ENCODE measurements around the gene TAPBPL. TPM values are rescaled to one million over a fixed set of nuclear protein-coding genes. Genes with fewer than 3 reads are reported as not detected.

Gene TAPBPL
- polyA plus RNA-seq, 1 donor (not counting 4 experiments of a cell fraction or from before 2014, with no cell fraction given), result 4.8 TPM

DNA sequence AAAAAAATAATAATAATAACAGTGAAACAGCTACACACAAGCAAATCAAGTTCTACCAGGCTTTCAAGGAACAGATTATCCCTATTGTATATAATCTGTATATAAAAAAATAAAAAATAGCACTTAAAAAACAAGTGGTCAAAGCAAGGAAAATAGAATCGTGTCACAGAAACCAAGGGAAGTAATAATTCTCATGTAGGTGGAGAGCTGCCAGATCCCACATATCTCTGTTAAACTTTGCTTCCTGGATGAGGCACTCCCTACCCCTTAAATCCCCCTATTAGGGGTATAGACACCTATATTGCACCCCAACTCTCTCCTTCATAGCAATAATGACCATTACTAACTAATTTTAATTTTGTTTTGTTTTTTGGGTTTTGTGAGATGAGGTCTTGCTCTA lies 11.5 kb upstream of the TAPBPL start:
- Histone ChIP-seq H3K79me2 (ENCODE audit: control insufficient read depth, insufficient read depth, low read length) (no peaks in the 10 kb centered on the region), H3K9ac (ENCODE audit: control insufficient read depth, extremely low read depth, insufficient read depth, low read length) (no peak overlapping the region), H2AFZ (ENCODE audit: control insufficient read depth, low read length) (no peak overlapping the region), H4K20me1 (ENCODE audit: control insufficient read depth, extremely low read depth, insufficient read depth, low read length) (no peaks in the 10 kb centered on the region), H3K4me3 (ENCODE audit: control insufficient read depth in 2 of 3, extremely low read depth in 1 of 3, insufficient read depth in 2 of 3, low read depth in 1 of 3, low read length in 3 of 3) (no peak overlapping the region), H3K9me1 (ENCODE audit: control insufficient read depth, extremely low read depth, insufficient read depth, low read length) (no peaks in the 10 kb centered on the region), H3K27ac (ENCODE audit: control insufficient read depth, insufficient read depth, low read length) (no peak overlapping the region), H3K36me3 (ENCODE audit: control insufficient read depth in 2 of 2, extremely low read depth in 1 of 2, insufficient read depth in 2 of 2, low read length in 2 of 2) (no peaks in the 10 kb centered on the region), H3K4me2 (ENCODE audit: control insufficient read depth, extremely low read depth, insufficient read depth, low read depth, low read length) (no peak overlapping the region), H3K4me1 (ENCODE audit: control insufficient read depth, extremely low read depth, insufficient read depth, low read length) (no peaks in the 10 kb centered on the region), H3K27me3 (ENCODE audit: control insufficient read depth, extremely low read depth, insufficient read depth, low read length) (no peaks in the 10 kb centered on the region), H3K9me3 (ENCODE audit: control insufficient read depth, low read depth, low read length) (no peaks in the 10 kb centered on the region)
- DNase-seq (ENCODE audit: low read depth, low spot score) (no peak), FAIRE-seq (no peak)
- no peak for TF ChIP-seq EZH2 (IDR thresholded peaks at IDR 0.05; ENCODE audit: low read length)
- dilution Hi-C loops (cut with MboI; ENCODE audit: extremely low pct_ligation_motif_present, low sequenced_read_pairs), result no loop called here

DNA sequence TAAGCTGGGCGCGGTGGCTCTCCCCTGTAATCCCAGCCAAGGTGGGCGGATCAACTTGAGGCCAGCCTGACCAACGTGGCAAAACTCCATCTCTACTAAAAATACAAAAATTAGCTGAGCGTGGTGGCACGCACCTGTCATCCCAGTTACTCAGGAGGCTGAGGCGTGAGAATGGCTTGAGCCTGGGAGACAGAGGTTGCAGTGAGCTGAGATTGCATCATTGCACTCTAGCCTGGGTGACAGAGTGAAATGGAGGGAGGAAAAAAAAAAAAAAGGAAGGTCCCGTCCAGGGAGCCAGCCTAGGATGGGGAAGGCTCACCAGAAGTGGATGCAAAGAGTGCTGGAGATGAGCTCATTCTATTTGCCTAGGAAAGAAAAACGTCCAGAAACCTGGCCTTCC lies 9.0 kb upstream of the TAPBPL start:
- DNase-seq (ENCODE audit: low read depth, low spot score) (no peak), FAIRE-seq (no peak)
- dilution Hi-C loops (cut with MboI; ENCODE audit: extremely low pct_ligation_motif_present, low sequenced_read_pairs), result no loop called here

More for the DNA sequence above, 9.0 kb upstream of the TAPBPL start:
- H3K79me2 ChIP-seq (ENCODE audit: control insufficient read depth, insufficient read depth, low read length), result no peaks in the 10 kb centered on the region
- no peaks in the 10 kb centered on the region for H3K36me3 ChIP-seq (ENCODE audit: control insufficient read depth in 2 of 2, extremely low read depth in 1 of 2, insufficient read depth in 2 of 2, low read length in 2 of 2)
- no peak for TF ChIP-seq EZH2 (IDR thresholded peaks at IDR 0.05; ENCODE audit: low read length)
- TF ChIP-seq, protein P1, sequence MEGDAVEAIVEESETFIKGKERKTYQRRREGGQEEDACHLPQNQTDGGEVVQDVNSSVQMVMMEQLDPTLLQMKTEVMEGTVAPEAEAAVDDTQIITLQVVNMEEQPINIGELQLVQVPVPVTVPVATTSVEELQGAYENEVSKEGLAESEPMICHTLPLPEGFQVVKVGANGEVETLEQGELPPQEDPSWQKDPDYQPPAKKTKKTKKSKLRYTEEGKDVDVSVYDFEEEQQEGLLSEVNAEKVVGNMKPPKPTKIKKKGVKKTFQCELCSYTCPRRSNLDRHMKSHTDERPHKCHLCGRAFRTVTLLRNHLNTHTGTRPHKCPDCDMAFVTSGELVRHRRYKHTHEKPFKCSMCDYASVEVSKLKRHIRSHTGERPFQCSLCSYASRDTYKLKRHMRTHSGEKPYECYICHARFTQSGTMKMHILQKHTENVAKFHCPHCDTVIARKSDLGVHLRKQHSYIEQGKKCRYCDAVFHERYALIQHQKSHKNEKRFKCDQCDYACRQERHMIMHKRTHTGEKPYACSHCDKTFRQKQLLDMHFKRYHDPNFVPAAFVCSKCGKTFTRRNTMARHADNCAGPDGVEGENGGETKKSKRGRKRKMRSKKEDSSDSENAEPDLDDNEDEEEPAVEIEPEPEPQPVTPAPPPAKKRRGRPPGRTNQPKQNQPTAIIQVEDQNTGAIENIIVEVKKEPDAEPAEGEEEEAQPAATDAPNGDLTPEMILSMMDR (optimal IDR thresholded peaks at IDR 0.05 in 1 of 3, IDR thresholded peaks at IDR 0.05 in 1 of 3, conservative IDR thresholded peaks at IDR 0.05 in 1 of 3; ENCODE audit: extremely low read depth in 1 of 3, insufficient read depth in 2 of 3, low read length in 3 of 3), result no peak
- no peak overlapping the region for H3K27ac ChIP-seq (ENCODE audit: control insufficient read depth, insufficient read depth, low read length)
- no peaks in the 10 kb centered on the region for H3K27me3 ChIP-seq (ENCODE audit: control insufficient read depth, extremely low read depth, insufficient read depth, low read length)
- no peak overlapping the region for H2AFZ ChIP-seq (ENCODE audit: control insufficient read depth, low read length)
- H4K20me1 ChIP-seq (ENCODE audit: control insufficient read depth, extremely low read depth, insufficient read depth, low read length), result no peaks in the 10 kb centered on the region
- H3K4me3 ChIP-seq (ENCODE audit: control insufficient read depth in 2 of 3, extremely low read depth in 1 of 3, insufficient read depth in 2 of 3, low read depth in 1 of 3, low read length in 3 of 3), result no peak overlapping the region
- H3K9ac ChIP-seq (ENCODE audit: control insufficient read depth, extremely low read depth, insufficient read depth, low read length), result no peak overlapping the region
- H3K9me3 ChIP-seq (ENCODE audit: control insufficient read depth, low read depth, low read length), result no peaks in the 10 kb centered on the region
- H3K4me2 ChIP-seq (ENCODE audit: control insufficient read depth, extremely low read depth, insufficient read depth, low read depth, low read length), result no peak overlapping the region
- no peaks in the 10 kb centered on the region for H3K9me1 ChIP-seq (ENCODE audit: control insufficient read depth, extremely low read depth, insufficient read depth, low read length)
- H3K4me1 ChIP-seq (ENCODE audit: control insufficient read depth, extremely low read depth, insufficient read depth, low read length), result no peaks in the 10 kb centered on the region
